Gastrocnemius medialis (tissue), 4 donors: ENCODE data around the gene REX1BD. TPM values are rescaled to one million over a fixed set of nuclear protein-coding genes. Genes with fewer than 3 reads are reported as not detected.
A peak's percentile ranks its signal among the peaks of the same experiment; 100 is the strongest.

ENCODE experiments used
- ATAC-seq, 2 donors: fragments of 150-250 bp; one replicate each; pipeline ENCODE4 v1.9.1; 2016
- DNase-seq, 2 donors: peaks; one replicate each; pipeline ENCODE4 v3.0.0-alpha.2; 2019
- H3K27ac ChIP-seq, 4 donors: fragments of 200-600 bp; sonication (generic); 1 replicate in 1 of 4; 2 replicates in 3 of 4; pipeline ENCODE4 v1.5.1; 2016 to 2018; ENCODE audit warnings: mild to moderate bottlenecking in 2 of 4, moderate library complexity in 1 of 4
- H3K27me3 ChIP-seq, 3 donors: fragments of 200-600 bp; sonication (generic) in 2 of 3; 1 replicate in 1 of 3; 2 replicates in 2 of 3; pipeline versions ENCODE4 v1.5.1 to v1.6.0; 2016 to 2019; ENCODE audit warnings: mild to moderate bottlenecking in 1 of 3, moderate library complexity in 1 of 3
- H3K36me3 ChIP-seq, 2 donors: fragments of 200-600 bp; sonication (generic) in 1 of 2; one replicate each; pipeline ENCODE4 v1.5.1; 2017 to 2018
- H3K4me1 ChIP-seq, 2 donors: fragments of 200-600 bp; sonication (generic) in 1 of 2; one replicate each; pipeline ENCODE4 v1.5.1; 2016 to 2017; ENCODE audit warnings: mild to moderate bottlenecking in 2 of 2
- H3K4me3 ChIP-seq, 4 donors: fragments of 200-600 bp; sonication (generic) in 3 of 4; 1 replicate in 1 of 4; 2 replicates in 3 of 4; pipeline ENCODE4 v1.5.1; 2016 to 2019; ENCODE audit warnings: mild to moderate bottlenecking in 2 of 4
- H3K9me3 ChIP-seq, 3 donors: fragments of 200-600 bp; sonication (generic) in 2 of 3; 1 replicate in 1 of 3; 2 replicates in 2 of 3; pipeline ENCODE4 v1.5.1; 2016 to 2019
- POLR2A ChIP-seq, 2 donors: fragments of 450-650 bp; IDR thresholded peaks; one replicate each; pipeline ENCODE4 v1.6.1; 2017; ENCODE audit warnings: antibody characterized with exemption in 2 of 2, mild to moderate bottlenecking in 2 of 2, moderate library complexity in 2 of 2
- in situ Hi-C, 4 donors: fragments of 200-750 bp; cut with MboI; loops; one replicate each; pipeline versions ENCODE4 v1.15.0 to v1.8.0; 2017; ENCODE audit warnings: low sequenced_read_pairs in 4 of 4
- intact Hi-C: fragments of 100-400 bp; cut with DNase I; formaldehyde crosslinking; loops from one replicate; pipeline ENCODE4 v1.15.1; 2023; ENCODE audit warnings: low total_unique reads
- total RNA-seq, 4 donors: library from RNA; depleted of rRNA; stranded (reverse); fragments of >200 nt; gene quantifications; one replicate each; pipeline versions ENCODE4 v1.1.0 to v1.2.3, GENCODE V29; 2016
- TF ChIP-seq, protein P1 (sequence below), 5 experiments: fragments of 450-650 bp in 3 of 5; fragments of 200-600 bp in 2 of 5; sonication (generic) in 2 of 5; IDR thresholded peaks in 4 of 5; conservative IDR thresholded peaks in 1 of 5; 1 replicate in 4 of 5; 2 replicates in 1 of 5; pipeline ENCODE4 v1.5.1; 2016 to 2019; ENCODE audit warnings: antibody characterized with exemption in 5 of 5, mild to moderate bottlenecking in 3 of 5, moderate library complexity in 3 of 5

REX1BD gene
- total RNA-seq, 4 donors from 2014 or later = 163 to 337 (median 187) TPM

DNA sequence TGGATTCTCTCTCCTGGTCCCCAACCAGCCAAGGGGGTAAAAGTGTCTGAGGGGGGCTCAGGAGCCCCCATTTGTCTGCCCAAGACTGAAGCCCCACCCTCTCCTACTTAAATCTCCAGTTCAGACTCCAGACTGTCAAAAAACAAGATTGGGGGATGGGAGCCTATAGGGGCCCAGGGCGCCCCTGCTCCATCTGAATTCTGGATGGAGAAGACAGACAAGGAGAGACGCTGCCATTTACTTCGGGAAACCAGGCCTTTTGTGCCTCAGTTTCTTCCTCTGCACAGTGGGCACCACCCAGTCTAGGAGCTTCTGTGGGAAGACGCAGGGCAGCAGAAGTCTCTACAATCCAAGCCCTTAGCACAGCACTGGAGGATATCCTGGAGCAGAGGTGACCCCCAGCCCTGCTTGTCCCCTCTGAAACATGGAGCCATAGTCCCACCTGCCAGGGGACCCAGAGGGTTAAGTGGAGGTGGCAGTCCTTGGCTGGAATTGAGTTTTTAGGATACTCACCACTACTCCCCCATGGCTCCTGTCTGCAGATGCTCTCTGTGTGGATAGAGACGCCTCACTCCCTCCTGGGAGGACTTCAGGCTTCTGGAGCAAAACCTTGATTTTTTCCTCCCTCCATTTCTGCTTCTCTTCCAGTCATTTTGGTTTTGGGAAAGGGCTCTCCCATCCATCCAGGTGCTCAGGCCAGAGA lies 19.7 kb downstream of the REX1BD start:
- H3K4me1 ChIP-seq = peaks cover 5 to 37% of the 10 kb centered on the region in 2 donors
- no peak for TF ChIP-seq POLR2A (IDR thresholded peaks at IDR 0.05)
- TF ChIP-seq, protein P1, sequence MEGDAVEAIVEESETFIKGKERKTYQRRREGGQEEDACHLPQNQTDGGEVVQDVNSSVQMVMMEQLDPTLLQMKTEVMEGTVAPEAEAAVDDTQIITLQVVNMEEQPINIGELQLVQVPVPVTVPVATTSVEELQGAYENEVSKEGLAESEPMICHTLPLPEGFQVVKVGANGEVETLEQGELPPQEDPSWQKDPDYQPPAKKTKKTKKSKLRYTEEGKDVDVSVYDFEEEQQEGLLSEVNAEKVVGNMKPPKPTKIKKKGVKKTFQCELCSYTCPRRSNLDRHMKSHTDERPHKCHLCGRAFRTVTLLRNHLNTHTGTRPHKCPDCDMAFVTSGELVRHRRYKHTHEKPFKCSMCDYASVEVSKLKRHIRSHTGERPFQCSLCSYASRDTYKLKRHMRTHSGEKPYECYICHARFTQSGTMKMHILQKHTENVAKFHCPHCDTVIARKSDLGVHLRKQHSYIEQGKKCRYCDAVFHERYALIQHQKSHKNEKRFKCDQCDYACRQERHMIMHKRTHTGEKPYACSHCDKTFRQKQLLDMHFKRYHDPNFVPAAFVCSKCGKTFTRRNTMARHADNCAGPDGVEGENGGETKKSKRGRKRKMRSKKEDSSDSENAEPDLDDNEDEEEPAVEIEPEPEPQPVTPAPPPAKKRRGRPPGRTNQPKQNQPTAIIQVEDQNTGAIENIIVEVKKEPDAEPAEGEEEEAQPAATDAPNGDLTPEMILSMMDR (IDR thresholded peaks at IDR 0.05 in 4 of 5, conservative IDR thresholded peaks at IDR 0.05 in 1 of 5) = no peak
- H3K4me3 ChIP-seq = peak overlapping the region in 2 of 4 donors; percentile 28 to 46
- DNase-seq (no peak), ATAC-seq (no peak)
- H3K36me3 ChIP-seq = no peaks in the 10 kb centered on the region
- H3K27me3 ChIP-seq = peaks cover 81 to 85% (median 82%) of the 10 kb centered on the region in 3 donors
- intact Hi-C loops = no loop called here
- no peak overlapping the region for H3K27ac ChIP-seq
- in situ Hi-C loops = no loop called here
- no peaks in the 10 kb centered on the region for H3K9me3 ChIP-seq

DNA sequence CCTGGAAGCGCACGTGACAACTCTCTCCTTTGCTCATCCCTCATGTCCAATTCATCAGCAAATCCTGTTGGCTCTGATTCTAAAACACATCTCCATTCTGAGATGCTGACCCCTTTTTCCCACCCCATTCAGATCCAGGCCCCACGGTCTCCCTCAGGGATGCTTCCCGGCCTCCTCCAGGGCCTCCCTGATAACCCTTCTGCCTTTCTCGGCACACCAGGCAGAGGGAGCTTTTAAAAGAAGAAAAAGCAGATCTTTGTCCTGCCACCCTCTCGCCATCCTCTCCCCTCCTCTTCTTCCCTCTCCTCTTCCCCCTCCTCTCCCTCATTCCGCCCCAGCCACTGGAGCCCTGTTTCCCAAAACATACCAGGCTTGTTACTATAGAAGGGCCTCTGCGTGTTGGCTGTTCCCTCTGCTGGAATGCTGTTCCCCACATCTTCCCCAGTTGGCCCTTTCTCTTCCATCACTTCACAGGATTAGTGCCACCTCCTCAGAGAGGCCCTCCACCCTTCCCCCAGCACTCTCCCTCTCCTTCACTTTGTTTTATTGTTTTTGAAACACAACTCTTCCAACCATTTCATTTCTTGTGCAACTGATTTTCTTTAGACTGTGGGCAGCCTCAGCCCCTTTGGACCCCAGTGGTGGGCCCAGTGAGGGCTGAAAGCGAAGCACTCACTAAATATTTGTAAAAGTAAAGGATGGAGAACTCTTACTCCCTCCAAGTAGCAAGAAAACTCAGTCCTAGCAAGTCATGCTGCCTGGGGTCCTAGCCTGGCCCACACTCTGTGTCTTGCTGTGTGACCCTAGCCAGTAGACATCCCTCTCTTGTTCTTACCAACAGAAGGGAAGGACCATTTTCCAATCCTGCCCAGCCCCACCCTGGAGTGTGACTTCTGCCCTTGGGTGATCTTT lies 20.5 kb downstream of the REX1BD start:
- intact Hi-C loops (no loop called here), in situ Hi-C loops (no loop called here)
- Histone ChIP-seq H3K4me3 (no peak overlapping the region), H3K36me3 (no peaks in the 10 kb centered on the region), H3K9me3 (no peaks in the 10 kb centered on the region), H3K27me3 (peaks cover 89 to 90% (median 90%) of the 10 kb centered on the region in 3 donors), H3K4me1 (peaks cover 5 to 32% of the 10 kb centered on the region in 2 donors), H3K27ac (no peak overlapping the region)
- DNase-seq (no peak), ATAC-seq (no peak)
- TF ChIP-seq, protein P1 (IDR thresholded peaks at IDR 0.05 in 4 of 5, conservative IDR thresholded peaks at IDR 0.05 in 1 of 5) = no peak
- no peak for TF ChIP-seq POLR2A (IDR thresholded peaks at IDR 0.05)

DNA sequence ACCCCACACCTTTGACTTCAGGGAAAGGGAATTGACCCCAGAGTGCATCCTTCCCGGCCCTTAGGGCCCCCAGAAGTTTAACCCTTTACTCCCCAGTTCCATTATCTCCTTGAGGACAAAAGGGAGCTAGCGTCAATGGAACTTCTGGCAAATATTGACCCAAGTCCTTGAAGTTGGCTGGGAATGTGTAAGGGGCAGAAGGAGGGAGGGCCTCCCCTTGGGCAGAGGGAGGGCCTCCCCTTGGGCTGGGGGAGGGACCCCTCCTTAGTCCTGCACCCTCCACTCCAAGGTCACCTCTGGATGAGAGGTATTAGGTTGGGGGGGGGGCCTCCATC lies 21.1 kb downstream of the REX1BD start:
- Histone ChIP-seq H3K9me3 (no peaks in the 10 kb centered on the region), H3K4me3 (no peak overlapping the region), H3K4me1 (peaks cover 5 to 30% of the 10 kb centered on the region in 2 donors), H3K36me3 (no peaks in the 10 kb centered on the region), H3K27me3 (peaks cover 87 to 93% (median 89%) of the 10 kb centered on the region in 3 donors), H3K27ac (no peak overlapping the region)
- DNase-seq (no peak), ATAC-seq (no peak)
- TF ChIP-seq POLR2A (IDR thresholded peaks at IDR 0.05) = no peak
- TF ChIP-seq, protein P1 (IDR thresholded peaks at IDR 0.05 in 4 of 5, conservative IDR thresholded peaks at IDR 0.05 in 1 of 5) = no peak
- in situ Hi-C loops (no loop called here), intact Hi-C loops (no loop called here)

DNA sequence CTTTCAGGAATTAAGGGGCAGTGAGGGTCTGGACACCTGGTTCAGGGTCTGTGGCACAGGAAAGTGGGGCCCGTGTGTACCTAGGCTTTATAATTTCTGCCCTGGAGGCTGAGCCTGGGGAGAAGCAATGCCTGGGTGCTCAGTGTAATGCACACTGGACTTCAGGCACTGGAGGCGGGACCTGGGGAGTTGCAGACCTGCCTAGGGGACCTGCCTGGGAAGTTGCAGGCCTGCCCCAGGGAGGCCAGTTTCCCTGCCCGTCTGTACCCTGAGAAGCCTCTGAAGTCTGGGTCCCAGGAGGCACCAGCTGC lies 21.6 kb downstream of the REX1BD start:
- no peak for TF ChIP-seq POLR2A (IDR thresholded peaks at IDR 0.05)
- TF ChIP-seq, protein P1 (IDR thresholded peaks at IDR 0.05 in 4 of 5, conservative IDR thresholded peaks at IDR 0.05 in 1 of 5) = no peak
- no peak for DNase-seq

More for the DNA sequence above, 21.6 kb downstream of the REX1BD start:
- intact Hi-C loops = no loop called here
- in situ Hi-C loops = no loop called here
- H3K27ac ChIP-seq = no peak overlapping the region
- no peaks in the 10 kb centered on the region for H3K36me3 ChIP-seq
- H3K4me3 ChIP-seq = no peak overlapping the region
- ATAC-seq = no peak
- H3K9me3 ChIP-seq = no peaks in the 10 kb centered on the region
- peaks cover 5 to 30% of the 10 kb centered on the region in 2 donors for H3K4me1 ChIP-seq
- peaks cover 84 to 89% (median 86%) of the 10 kb centered on the region in 3 donors for H3K27me3 ChIP-seq
